SK-N-SH treated with all-trans-retinoic acid at 6 μM for 48 hours (cell line): ENCODE results near the gene IGF1.
A peak's percentile ranks its signal among the peaks of the same experiment; 100 is the strongest.

Experiments used
- ATAC-seq: fragments of 200-7000 bp; cut with Tn5 transposase; 3 replicates; pipeline ENCODE4 v1.9.1; 2020; ENCODE audit warnings: mild to moderate bottlenecking, moderate library complexity
- ARNTL ChIP-seq: fragments of 450-650 bp; formaldehyde crosslinking; IDR thresholded peaks from 2 replicates; pipeline ENCODE4 v1.5.0; 2020; ENCODE audit warnings: low read depth, mild to moderate bottlenecking, moderate library complexity, borderline replicate concordance
- BACH2 ChIP-seq: fragments of 250-450 bp; sonication (Bioruptor Pico); IDR thresholded peaks from 2 replicates; pipeline ENCODE4 v1.9.0; 2021; ENCODE audit warnings: mild to moderate bottlenecking, borderline replicate concordance
- CSDC2 ChIP-seq: fragments of 250-450 bp; sonication (Bioruptor Pico); IDR thresholded peaks from 2 replicates; pipeline ENCODE4 v1.5.0; 2020; ENCODE audit warnings: mild to moderate bottlenecking, moderate library complexity
- ESRRG ChIP-seq: fragments of 250-450 bp; sonication (Bioruptor Pico); IDR thresholded peaks from 2 replicates; pipeline ENCODE4 v1.6.1; 2021; ENCODE audit warnings: mild to moderate bottlenecking
- GLIS3 ChIP-seq: fragments of 250-450 bp; sonication (Bioruptor Pico); IDR thresholded peaks from 2 replicates; pipeline ENCODE4 v1.5.0; 2020; ENCODE audit warnings: mild to moderate bottlenecking, moderate library complexity
- ISL1 ChIP-seq: fragments of 250-450 bp; sonication (Bioruptor Pico); IDR thresholded peaks from 2 replicates; pipeline ENCODE4 v2.1.2; 2022; ENCODE audit warnings: mild to moderate bottlenecking, moderate library complexity
- OSR1 ChIP-seq: fragments of 250-450 bp; sonication (Bioruptor Pico); IDR thresholded peaks from 2 replicates; pipeline ENCODE4 v1.8.0; 2022; ENCODE audit warnings: moderate library complexity, mild to moderate bottlenecking, inconsistent platforms
- PPARA ChIP-seq: fragments of 250-450 bp; sonication (Bioruptor Pico); IDR thresholded peaks from 2 replicates; pipeline ENCODE4 v1.5.0; 2020; ENCODE audit warnings: mild to moderate bottlenecking, borderline replicate concordance
- RARB ChIP-seq: fragments of 250-450 bp; sonication (Bioruptor Pico); IDR thresholded peaks from 2 replicates; pipeline ENCODE4 v1.8.0; 2021; ENCODE audit warnings: mild to moderate bottlenecking, moderate library complexity
- SNAI2 ChIP-seq: fragments of 250-450 bp; sonication (Bioruptor Pico); IDR thresholded peaks from 2 replicates; pipeline ENCODE4 v1.5.0; 2020; ENCODE audit warnings: mild to moderate bottlenecking, moderate library complexity
- TCF4 ChIP-seq: fragments of 250-450 bp; sonication (Bioruptor Pico); IDR thresholded peaks from 2 replicates; pipeline ENCODE4 v1.8.0; 2021; ENCODE audit warnings: mild to moderate bottlenecking, moderate library complexity, borderline replicate concordance
- TOX ChIP-seq: fragments of 250-450 bp; sonication (Bioruptor Pico); IDR thresholded peaks from 2 replicates; pipeline ENCODE4 v1.8.0; 2021; ENCODE audit warnings: mild to moderate bottlenecking, moderate library complexity, borderline replicate concordance
- ZC3H10 ChIP-seq: fragments of 250-450 bp; sonication (Bioruptor Pico); IDR thresholded peaks from 2 replicates; pipeline ENCODE4 v1.5.1; 2021; ENCODE audit warnings: mild to moderate bottlenecking, moderate library complexity
- ZFP3 ChIP-seq: fragments of 250-450 bp; sonication (Bioruptor Pico); IDR thresholded peaks from 2 replicates; pipeline ENCODE4 v1.5.0; 2020; ENCODE audit warnings: mild to moderate bottlenecking, moderate library complexity
- ZFP30 ChIP-seq: fragments of 450-650 bp; formaldehyde crosslinking; IDR thresholded peaks from 2 replicates; pipeline ENCODE4 v1.5.0; 2022; ENCODE audit warnings: mild to moderate bottlenecking, moderate library complexity
- ZNF565 ChIP-seq: fragments of 450-650 bp; formaldehyde crosslinking; conservative IDR thresholded peaks from 2 replicates; pipeline ENCODE4 v1.5.0; 2020; ENCODE audit warnings: low read depth, mild to moderate bottlenecking, moderate library complexity
- ZNF70 ChIP-seq: fragments of 450-650 bp; formaldehyde crosslinking; IDR thresholded peaks from 2 replicates; pipeline ENCODE4 v1.5.0; 2020; ENCODE audit warnings: mild to moderate bottlenecking, moderate library complexity
- TF ChIP-seq, protein P1 (sequence below): fragments of 250-450 bp; sonication (Bioruptor Pico); IDR thresholded peaks from 2 replicates; pipeline ENCODE4 v1.8.0; 2021; ENCODE audit warnings: low read depth, mild to moderate bottlenecking, moderate library complexity, borderline replicate concordance
- TF ChIP-seq, protein P2 (sequence below): fragments of 250-450 bp; sonication (Bioruptor Pico); IDR thresholded peaks from 2 replicates; pipeline ENCODE4 v1.5.0; 2020; ENCODE audit warnings: mild to moderate bottlenecking, moderate library complexity
- TF ChIP-seq, protein P3 (sequence below): fragments of 250-450 bp; sonication (Bioruptor Pico); IDR thresholded peaks from 2 replicates; pipeline ENCODE4 v1.5.1; 2020; ENCODE audit warnings: low read depth, mild to moderate bottlenecking, moderate library complexity
- TF ChIP-seq, protein P4 (sequence below): fragments of 250-450 bp; sonication (Bioruptor Pico); IDR thresholded peaks from 2 replicates; pipeline ENCODE4 v1.5.1; 2021; ENCODE audit warnings: mild to moderate bottlenecking, moderate library complexity
- TF ChIP-seq, protein P5 (sequence below): fragments of 250-450 bp; sonication (Bioruptor Pico); IDR thresholded peaks from 2 replicates; pipeline ENCODE4 v1.8.0; 2020; ENCODE audit warnings: mild to moderate bottlenecking, moderate library complexity, borderline replicate concordance

Gene IGF1

DNA sequence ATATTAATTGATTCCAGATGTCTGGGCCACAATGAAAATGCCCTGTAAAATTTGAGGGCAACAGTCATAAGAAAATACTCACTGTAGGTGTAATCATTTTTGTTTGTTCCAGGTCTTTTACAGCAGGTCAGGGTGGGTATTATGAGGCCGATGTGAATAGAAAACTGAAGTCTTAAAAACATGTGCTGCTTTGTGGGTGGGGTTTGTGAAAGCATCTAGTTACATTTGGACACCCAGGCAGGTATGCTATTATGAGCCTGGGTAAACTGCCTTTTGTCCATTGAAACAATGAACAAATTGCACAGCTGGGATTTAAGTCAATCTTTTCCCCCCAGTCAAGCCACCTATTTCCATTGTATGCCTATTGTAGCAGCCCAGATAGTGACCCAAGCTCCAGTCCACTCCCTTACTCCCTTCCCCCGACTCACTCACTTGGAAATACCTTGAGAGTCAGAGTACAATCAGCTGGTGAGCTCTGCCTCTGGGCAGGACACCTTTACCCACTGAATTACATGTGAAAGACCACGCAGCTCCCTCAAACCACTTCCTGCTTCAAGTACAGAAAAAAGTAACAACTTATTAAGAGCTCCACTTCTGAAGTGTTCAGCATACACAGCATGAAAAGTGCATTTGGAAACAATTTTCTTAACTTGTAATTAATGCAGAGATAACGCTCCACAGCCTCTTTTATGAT, 1.8 kb downstream of the IGF1 start:
- TF ChIP-seq TOX (CRISPR knock-in tag) (no peak), ESRRG (no peak), PPARA (no peak), OSR1 (CRISPR knock-in tag) (no peak), BACH2 (CRISPR knock-in tag) (no peak), ZNF565 (CRISPR knock-in tag) (no peak), ZNF70 (CRISPR knock-in tag) (no peak), ZFP30 (CRISPR knock-in tag) (no peak), ISL1 (CRISPR knock-in tag) (no peak), GLIS3 (CRISPR knock-in tag) (no peak), CSDC2 (no peak), TCF4 (CRISPR knock-in tag) (no peak)
- TF ChIP-seq, protein P1, sequence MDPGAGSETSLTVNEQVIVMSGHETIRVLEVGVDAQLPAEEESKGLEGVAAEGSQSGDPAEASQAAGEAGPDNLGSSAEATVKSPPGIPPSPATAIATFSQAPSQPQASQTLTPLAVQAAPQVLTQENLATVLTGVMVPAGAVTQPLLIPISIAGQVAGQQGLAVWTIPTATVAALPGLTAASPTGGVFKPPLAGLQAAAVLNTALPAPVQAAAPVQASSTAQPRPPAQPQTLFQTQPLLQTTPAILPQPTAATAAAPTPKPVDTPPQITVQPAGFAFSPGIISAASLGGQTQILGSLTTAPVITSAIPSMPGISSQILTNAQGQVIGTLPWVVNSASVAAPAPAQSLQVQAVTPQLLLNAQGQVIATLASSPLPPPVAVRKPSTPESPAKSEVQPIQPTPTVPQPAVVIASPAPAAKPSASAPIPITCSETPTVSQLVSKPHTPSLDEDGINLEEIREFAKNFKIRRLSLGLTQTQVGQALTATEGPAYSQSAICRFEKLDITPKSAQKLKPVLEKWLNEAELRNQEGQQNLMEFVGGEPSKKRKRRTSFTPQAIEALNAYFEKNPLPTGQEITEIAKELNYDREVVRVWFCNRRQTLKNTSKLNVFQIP (CRISPR knock-in tag) = no peak
- TF ChIP-seq, protein P2, sequence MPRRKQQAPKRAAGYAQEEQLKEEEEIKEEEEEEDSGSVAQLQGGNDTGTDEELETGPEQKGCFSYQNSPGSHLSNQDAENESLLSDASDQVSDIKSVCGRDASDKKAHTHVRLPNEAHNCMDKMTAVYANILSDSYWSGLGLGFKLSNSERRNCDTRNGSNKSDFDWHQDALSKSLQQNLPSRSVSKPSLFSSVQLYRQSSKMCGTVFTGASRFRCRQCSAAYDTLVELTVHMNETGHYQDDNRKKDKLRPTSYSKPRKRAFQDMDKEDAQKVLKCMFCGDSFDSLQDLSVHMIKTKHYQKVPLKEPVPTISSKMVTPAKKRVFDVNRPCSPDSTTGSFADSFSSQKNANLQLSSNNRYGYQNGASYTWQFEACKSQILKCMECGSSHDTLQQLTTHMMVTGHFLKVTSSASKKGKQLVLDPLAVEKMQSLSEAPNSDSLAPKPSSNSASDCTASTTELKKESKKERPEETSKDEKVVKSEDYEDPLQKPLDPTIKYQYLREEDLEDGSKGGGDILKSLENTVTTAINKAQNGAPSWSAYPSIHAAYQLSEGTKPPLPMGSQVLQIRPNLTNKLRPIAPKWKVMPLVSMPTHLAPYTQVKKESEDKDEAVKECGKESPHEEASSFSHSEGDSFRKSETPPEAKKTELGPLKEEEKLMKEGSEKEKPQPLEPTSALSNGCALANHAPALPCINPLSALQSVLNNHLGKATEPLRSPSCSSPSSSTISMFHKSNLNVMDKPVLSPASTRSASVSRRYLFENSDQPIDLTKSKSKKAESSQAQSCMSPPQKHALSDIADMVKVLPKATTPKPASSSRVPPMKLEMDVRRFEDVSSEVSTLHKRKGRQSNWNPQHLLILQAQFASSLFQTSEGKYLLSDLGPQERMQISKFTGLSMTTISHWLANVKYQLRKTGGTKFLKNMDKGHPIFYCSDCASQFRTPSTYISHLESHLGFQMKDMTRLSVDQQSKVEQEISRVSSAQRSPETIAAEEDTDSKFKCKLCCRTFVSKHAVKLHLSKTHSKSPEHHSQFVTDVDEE = no peak
- TF ChIP-seq, protein P3, sequence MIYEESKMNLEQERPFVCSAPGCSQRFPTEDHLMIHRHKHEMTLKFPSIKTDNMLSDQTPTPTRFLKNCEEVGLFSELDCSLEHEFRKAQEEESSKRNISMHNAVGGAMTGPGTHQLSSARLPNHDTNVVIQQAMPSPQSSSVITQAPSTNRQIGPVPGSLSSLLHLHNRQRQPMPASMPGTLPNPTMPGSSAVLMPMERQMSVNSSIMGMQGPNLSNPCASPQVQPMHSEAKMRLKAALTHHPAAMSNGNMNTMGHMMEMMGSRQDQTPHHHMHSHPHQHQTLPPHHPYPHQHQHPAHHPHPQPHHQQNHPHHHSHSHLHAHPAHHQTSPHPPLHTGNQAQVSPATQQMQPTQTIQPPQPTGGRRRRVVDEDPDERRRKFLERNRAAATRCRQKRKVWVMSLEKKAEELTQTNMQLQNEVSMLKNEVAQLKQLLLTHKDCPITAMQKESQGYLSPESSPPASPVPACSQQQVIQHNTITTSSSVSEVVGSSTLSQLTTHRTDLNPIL (CRISPR knock-in tag) = no peak
- ATAC-seq = peak; percentile 13; the same call in 2 of the 3 replicates

DNA sequence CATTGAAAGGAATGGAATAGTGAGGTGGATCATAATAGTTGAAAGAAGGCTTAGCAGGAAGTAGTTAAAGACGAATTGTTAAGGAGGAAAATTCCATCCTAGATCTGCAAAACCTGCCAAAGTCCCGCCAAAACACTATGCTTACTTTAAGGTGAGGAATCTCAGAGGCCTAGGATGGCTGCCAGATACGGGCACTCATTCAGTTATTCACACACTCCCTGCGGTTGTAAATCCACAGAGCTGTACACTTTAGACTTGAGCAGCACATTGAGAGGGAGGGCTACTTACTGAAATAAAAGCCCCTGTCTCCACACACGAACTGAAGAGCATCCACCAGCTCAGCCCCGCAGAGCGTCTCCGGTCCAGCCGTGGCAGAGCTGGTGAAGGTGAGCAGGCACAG, 5.0 kb downstream of the IGF1 start:
- TF ChIP-seq, protein P1 (CRISPR knock-in tag) = no peak
- TF ChIP-seq, protein P3 (CRISPR knock-in tag) = no peak
- TF ChIP-seq CSDC2 (no peak), RARB (CRISPR knock-in tag) (no peak), ZC3H10 (CRISPR knock-in tag) (no peak), SNAI2 (no peak)
- TF ChIP-seq, protein P4, sequence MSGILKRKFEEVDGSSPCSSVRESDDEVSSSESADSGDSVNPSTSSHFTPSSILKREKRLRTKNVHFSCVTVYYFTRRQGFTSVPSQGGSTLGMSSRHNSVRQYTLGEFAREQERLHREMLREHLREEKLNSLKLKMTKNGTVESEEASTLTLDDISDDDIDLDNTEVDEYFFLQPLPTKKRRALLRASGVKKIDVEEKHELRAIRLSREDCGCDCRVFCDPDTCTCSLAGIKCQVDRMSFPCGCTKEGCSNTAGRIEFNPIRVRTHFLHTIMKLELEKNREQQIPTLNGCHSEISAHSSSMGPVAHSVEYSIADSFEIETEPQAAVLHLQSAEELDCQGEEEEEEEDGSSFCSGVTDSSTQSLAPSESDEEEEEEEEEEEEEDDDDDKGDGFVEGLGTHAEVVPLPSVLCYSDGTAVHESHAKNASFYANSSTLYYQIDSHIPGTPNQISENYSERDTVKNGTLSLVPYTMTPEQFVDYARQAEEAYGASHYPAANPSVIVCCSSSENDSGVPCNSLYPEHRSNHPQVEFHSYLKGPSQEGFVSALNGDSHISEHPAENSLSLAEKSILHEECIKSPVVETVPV = no peak

DNA sequence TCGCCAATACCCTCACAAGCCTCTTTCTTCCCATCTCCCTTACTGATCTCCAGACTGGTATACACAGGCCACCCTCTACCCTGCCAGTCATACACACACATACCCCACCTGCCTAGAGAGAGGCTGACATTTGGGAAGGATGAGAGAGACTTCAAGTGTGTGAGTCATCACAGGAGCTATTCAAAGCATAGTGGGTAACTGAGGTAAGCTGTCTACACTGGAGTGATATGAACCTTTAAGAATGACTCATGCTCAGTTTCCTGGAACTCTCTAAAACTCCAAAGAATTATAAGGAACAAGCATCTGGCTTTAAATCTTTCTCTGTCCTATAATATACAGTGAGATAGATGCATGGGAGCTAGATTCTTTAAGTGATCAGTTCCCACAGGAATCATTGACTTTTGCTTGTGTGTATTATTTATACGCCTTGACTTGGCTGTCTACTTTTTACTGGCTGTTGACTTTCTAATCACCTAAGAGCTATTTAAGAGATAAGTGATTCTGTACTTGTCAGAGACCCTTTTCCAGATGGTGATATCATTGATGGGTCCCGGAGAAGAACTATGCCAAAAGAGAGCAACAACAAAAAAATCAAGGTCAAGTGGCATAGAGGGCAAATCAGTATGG, 5.8 kb downstream of the IGF1 start:
- ATAC-seq = peak; percentile 61
- TF ChIP-seq ZFP3 (CRISPR knock-in tag) = no peak
- no peak for TF ChIP-seq PPARA
- TF ChIP-seq, protein P5, sequence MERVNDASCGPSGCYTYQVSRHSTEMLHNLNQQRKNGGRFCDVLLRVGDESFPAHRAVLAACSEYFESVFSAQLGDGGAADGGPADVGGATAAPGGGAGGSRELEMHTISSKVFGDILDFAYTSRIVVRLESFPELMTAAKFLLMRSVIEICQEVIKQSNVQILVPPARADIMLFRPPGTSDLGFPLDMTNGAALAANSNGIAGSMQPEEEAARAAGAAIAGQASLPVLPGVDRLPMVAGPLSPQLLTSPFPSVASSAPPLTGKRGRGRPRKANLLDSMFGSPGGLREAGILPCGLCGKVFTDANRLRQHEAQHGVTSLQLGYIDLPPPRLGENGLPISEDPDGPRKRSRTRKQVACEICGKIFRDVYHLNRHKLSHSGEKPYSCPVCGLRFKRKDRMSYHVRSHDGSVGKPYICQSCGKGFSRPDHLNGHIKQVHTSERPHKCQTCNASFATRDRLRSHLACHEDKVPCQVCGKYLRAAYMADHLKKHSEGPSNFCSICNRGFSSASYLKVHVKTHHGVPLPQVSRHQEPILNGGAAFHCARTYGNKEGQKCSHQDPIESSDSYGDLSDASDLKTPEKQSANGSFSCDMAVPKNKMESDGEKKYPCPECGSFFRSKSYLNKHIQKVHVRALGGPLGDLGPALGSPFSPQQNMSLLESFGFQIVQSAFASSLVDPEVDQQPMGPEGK = no peak
- no peak for TF ChIP-seq OSR1 (CRISPR knock-in tag)
- TF ChIP-seq GLIS3 (CRISPR knock-in tag) = no peak
- no peak for TF ChIP-seq SNAI2
- no peak for TF ChIP-seq ESRRG
- no peak for TF ChIP-seq BACH2 (CRISPR knock-in tag)
- no peak for TF ChIP-seq CSDC2
- TF ChIP-seq, protein P1 (CRISPR knock-in tag) = no peak
- TF ChIP-seq RARB (CRISPR knock-in tag) = no peak
- no peak for TF ChIP-seq ARNTL (CRISPR knock-in tag)
- no peak for TF ChIP-seq TCF4 (CRISPR knock-in tag)

More for the DNA sequence above, 5.0 kb downstream of the IGF1 start:
- ATAC-seq = no peak
